GM23248 (cell line): Measurements from ENCODE around the gene FA2H.

Source experiments
- EZH2 ChIP-seq: fragments of 200-600 bp; sonication (generic); IDR thresholded peaks from 2 replicates; pipeline ENCODE4 v1.6.1; 2018; ENCODE audit warnings: antibody characterized with exemption, mild to moderate bottlenecking; ENCODE audit not compliant: insufficient read depth, poor library complexity, severe bottlenecking
- EZH2phosphoT487 ChIP-seq: fragments of 200-600 bp; sonication (generic); IDR thresholded peaks from 2 replicates; pipeline ENCODE4 v1.6.1; 2018; ENCODE audit warnings: antibody characterized with exemption, moderate library complexity, mild to moderate bottlenecking, low read depth; ENCODE audit not compliant: insufficient read depth

- TF ChIP-seq EZH2 (no peak), EZH2phosphoT487 (no peak)
Measured at GRCh38 chr16:74734361-74735161, 40.1 kb downstream of the FA2H start.
